Measurements from ENCODE around the gene SPECC1. TPM values are rescaled to one million over a fixed set of nuclear protein-coding genes. Genes with fewer than 3 reads are reported as not detected.
A peak's percentile ranks its signal among the peaks of the same experiment; 100 is the strongest.

SPECC1 gene
- total RNA-seq, 1 experiment from 2014 or later = 19.0 TPM

GRCh38 chr17:20121359-20122253 is 112.4 kb downstream of the SPECC1 start:
- DNase-seq (ENCODE audit: extremely low read depth, low read depth) = peak; percentile 56

- no peak for DNase-seq (ENCODE audit: extremely low read depth, low read depth)
These were observed 113.2 kb downstream of the SPECC1 start for GRCh38 chr17:20122254-20122879.

DNA sequence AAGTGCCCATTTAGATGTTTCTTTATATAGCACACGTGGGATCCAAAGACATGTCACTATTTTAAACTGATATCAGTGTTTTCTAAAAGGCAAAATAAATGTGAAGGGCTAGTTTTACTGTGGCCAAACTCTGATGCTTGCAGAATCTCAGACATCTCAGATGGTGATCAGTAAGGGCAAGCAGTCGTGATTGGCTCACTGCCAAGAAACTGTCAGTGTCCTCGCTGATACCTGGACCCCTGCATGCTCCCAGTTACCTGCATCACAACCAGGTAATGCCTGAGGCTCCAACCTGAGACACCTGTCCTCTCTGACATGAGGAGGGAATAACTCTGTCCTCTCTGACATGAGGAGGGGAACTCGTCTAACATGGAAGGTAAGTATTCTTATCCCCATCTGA is 114.0 kb downstream of the SPECC1 start:
- no peak for DNase-seq (ENCODE audit: extremely low read depth, low read depth)

DNA sequence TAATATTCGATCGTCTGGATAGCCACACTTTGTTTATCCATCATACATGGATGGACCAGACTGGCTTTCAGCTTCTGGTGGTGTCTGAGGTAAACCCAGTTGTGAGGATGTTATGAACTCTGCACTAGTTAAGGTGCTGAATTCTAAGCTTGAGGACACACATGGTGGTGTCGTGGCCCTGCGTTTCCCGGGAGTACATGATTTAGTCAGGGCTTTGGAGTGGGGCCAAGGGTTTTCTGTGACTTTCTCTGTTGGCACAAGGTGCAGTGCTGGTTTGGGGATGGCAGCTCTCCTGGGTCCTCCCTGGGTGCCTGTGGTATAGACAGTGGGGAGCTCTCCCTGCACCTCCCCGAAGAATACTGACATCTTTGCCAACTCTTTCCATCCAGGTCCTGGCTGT is 116.6 kb downstream of the SPECC1 start:
- no peak for DNase-seq (ENCODE audit: extremely low read depth, low read depth)

DNA sequence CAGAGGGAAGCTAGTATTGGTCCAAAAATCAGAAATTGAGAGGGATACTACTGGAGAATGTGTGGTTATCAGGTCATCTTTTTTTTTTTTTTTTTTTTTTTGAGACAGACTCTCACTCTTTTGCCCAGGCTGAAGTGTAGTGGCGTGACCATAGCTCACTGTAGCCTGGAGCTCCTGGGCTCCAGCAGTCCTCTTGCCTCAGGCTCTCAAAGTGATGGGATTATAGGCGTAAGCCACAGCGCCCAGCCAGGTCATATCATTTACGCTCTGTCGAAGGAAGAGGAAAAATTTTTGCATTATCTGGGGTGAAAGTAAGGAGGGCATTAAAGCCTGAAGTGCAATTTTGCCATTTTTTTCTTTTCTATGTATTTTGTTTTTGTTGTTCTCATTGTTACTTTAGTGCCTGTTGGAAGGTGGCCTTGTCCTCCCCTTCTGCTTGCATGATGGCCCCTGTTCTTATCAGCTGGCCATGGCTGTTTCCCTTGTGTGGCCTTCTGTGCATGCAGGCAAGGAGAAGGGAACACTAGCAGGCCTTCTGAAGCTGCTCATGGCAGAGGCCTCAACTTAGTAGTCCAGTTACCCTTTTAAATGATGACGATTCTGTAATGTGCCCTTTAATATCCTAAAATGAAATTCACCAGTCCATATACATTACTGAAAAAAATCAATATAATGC is 118.3 kb downstream of the SPECC1 start:
- DNase-seq (ENCODE audit: extremely low read depth, low read depth) = no peak

DNA sequence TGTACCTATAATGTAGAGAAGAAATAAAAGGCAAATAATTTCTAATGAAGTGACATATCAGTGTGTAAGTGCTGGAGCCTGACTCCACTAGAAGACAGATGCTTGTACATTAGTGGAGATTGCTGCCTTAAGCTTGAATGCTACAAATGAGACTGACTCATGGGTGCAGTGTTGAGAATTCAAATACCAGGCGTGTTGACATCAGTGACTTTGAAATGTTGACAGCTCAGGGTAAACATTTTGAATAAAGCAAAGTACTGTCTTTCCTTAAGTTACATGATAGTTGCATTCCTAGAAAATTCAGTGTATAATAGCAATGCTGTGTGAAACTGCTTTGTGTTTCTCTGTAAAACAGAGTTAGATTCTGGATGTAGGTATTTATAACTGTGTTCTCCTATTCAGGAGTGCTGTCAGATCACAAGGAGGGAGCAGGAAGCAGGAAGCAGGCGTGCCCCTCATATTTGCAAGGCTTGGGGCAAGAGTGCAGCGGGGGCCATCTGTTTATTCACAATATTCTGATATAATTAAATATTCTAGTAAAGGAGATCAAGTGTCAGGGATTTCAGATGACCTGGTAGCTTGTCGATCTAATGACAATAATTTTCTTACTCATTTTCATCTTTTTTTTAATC is 119.0 kb downstream of the SPECC1 start:
- peak; percentile 29 for DNase-seq (ENCODE audit: extremely low read depth, low read depth)

GRCh38 chr17:20133517-20133916 is 124.4 kb downstream of the SPECC1 start:
- no peak for DNase-seq (ENCODE audit: extremely low read depth, low read depth)

GRCh38 chr17:20141198-20141972 is 132.2 kb downstream of the SPECC1 start:
- DNase-seq (ENCODE audit: extremely low read depth, low read depth) = no peak

DNA sequence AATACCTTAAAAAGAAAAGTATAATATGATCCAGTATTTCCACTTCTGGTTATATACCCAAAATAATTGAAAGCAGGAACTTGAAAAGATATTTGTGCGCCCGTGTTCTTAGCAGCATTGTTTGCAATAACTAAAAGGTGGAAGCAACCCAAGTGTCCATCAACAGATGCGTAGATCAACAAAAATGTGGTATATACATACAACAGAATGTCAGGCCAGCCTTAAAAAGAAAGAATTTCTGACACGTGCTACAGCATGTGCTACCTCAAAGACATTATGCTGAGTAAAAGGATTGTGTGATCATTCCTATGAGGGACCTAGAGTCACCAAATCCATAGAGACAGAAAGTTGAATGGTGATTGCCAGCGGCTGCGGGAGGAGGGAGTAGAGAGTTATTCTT is 133.1 kb downstream of the SPECC1 start:
- DNase-seq (ENCODE audit: extremely low read depth, low read depth) = no peak

GRCh38 chr17:20143740-20144139 is 134.6 kb downstream of the SPECC1 start:
- no peak for DNase-seq (ENCODE audit: extremely low read depth, low read depth)

- DNase-seq (ENCODE audit: extremely low read depth, low read depth) = no peak
These were observed 136.4 kb downstream of the SPECC1 start for GRCh38 chr17:20145567-20145966.

- DNase-seq (ENCODE audit: extremely low read depth, low read depth) = no peak
These were observed 140.1 kb downstream of the SPECC1 start for GRCh38 chr17:20149251-20149650.

- DNase-seq (ENCODE audit: extremely low read depth, low read depth) = no peak
These were observed 142.0 kb downstream of the SPECC1 start for GRCh38 chr17:20151174-20151573.

- DNase-seq (ENCODE audit: extremely low read depth, low read depth) = no peak
These were observed 144.1 kb downstream of the SPECC1 start for GRCh38 chr17:20153231-20153630.

DNA sequence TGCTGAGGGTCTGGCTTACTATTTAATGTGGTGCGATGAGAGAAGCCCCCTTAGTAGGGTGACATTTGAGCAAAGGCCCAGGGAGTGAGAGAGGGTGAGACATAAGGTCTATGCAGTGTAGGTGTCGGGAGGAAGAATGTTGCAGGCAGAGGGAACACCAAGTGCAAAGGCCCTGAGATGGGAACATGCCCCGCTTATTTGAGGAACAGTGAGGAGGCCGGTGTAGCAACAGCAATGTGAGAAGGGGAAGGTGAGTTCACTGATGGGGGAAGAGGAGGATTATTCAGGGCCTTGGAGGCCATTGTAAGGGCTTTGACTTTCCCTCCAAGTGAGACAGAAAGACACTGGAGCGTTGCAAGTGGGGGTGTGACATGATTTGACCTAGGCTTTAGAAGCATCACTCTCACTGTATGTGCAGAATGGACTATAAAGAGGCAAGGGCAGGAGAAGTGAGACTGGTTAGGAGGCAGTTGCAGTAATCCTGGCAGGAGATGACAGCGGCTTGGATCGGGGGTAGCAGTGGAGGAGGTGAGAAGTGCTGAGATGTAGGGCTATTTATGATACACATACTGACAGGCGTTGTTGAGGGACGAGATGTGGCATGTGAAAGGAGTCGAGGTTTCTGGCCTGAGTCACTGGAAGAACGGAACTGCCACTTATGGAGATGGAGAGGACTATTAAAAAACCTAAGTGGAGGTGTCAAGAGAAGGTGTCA is 145.3 kb downstream of the SPECC1 start:
- no peak for DNase-seq (ENCODE audit: extremely low read depth, low read depth)

- peak; percentile 92 for DNase-seq (ENCODE audit: extremely low read depth, low read depth)
These were observed 146.4 kb downstream of the SPECC1 start for GRCh38 chr17:20155258-20156195.

GRCh38 chr17:20156196-20157000 is 147.2 kb downstream of the SPECC1 start:
- DNase-seq (ENCODE audit: extremely low read depth, low read depth) = peak; percentile 18

DNA sequence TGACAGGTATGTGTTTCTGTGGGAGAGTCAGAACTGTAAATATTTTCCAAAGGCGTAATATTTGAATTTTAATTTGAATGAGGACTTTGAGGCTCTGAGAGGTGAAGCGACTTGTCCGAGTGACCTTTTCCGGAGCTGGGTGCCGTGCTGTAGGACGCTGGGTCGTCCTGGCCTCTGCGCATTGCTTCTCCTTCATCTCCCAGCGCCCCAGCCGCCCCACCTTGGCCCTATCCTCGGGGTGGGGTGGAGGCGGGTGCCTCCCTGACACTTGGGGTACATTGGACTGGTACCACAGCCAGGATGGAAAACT is 147.8 kb downstream of the SPECC1 start:
- no peak for DNase-seq (ENCODE audit: extremely low read depth, low read depth)

Data from NCI-H460 (cell line).